Choroid plexus epithelial cell (primary cell): ENCODE measurements around the gene IQGAP1.
"Not testable (repeated sequence)": the region's sequence is repeated elsewhere in the genome, so short reads cannot be mapped to it uniquely, and the experiment has no call there.

Experiments
- DNase-seq: peaks from one replicate; pipeline ENCODE4 v3.0.0-alpha.2; 2010; ENCODE audit warnings: low read depth
- H3K4me3 ChIP-seq: 2 replicates; pipeline ENCODE4 v1.5.1; 2011; ENCODE audit warnings: low read depth, mild to moderate bottlenecking, control low read depth, low read length, moderate library complexity
- TF ChIP-seq, protein P1 (sequence below): conservative IDR thresholded peaks from 2 replicates; pipeline ENCODE4 v1.5.1; 2011; ENCODE audit warnings: low read depth, mild to moderate bottlenecking, control low read depth, inconsistent platforms, low read length, moderate library complexity

IQGAP1 gene

DNA sequence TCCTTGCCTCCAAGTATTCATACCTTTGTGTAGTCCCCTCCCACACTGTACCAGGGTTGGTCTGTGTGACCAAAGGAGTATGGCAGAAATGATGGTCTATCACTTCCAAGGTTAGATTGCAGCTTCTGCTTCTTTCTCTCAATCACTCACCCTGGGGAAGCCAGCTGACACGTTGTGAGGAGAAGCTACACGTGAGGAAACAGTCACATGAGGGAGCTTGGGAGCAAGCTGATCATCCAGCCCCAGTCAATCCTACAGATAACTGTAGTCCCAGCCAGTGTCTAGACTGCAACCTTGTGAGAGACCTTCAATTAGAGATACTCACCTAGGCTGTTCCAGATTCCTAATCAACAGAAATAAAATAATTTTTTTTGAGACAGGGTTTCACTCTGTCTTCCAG is 42.2 kb upstream of the IQGAP1 start:
- TF ChIP-seq, protein P1, sequence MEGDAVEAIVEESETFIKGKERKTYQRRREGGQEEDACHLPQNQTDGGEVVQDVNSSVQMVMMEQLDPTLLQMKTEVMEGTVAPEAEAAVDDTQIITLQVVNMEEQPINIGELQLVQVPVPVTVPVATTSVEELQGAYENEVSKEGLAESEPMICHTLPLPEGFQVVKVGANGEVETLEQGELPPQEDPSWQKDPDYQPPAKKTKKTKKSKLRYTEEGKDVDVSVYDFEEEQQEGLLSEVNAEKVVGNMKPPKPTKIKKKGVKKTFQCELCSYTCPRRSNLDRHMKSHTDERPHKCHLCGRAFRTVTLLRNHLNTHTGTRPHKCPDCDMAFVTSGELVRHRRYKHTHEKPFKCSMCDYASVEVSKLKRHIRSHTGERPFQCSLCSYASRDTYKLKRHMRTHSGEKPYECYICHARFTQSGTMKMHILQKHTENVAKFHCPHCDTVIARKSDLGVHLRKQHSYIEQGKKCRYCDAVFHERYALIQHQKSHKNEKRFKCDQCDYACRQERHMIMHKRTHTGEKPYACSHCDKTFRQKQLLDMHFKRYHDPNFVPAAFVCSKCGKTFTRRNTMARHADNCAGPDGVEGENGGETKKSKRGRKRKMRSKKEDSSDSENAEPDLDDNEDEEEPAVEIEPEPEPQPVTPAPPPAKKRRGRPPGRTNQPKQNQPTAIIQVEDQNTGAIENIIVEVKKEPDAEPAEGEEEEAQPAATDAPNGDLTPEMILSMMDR, result no peak
- no peak for DNase-seq
- no peak overlapping the region for H3K4me3 ChIP-seq

DNA sequence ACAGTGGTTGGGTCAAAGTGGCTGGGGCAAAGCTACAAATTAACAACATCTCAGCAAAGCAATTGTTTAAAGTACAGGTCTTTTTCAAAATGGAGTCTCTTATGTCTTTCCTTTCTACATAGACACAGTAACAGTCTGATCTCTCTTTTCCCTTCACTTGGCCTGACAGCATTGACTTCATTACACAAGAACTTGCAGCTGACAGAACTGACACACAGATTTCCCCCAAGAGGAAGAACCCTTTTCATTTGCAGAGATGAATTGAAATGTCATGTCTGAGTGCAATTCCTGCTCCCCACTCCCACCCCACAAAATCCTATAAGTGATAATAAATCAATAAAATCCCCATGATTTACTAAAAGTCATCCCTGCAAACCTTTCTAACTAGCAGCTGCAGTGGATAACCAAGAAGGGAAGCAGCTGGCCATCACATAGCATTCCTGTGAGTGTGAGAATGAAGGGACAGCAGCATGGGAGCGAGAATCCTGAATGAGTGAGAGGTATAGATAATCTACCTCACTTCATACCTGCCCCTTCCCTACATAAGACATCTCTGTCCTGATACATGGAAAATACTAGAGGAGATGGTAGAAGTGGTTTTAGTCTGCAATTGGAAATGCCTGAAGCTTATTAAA is 40.5 kb upstream of the IQGAP1 start:
- H3K4me3 ChIP-seq, DNase-seq: not testable (repeated sequence)

DNA sequence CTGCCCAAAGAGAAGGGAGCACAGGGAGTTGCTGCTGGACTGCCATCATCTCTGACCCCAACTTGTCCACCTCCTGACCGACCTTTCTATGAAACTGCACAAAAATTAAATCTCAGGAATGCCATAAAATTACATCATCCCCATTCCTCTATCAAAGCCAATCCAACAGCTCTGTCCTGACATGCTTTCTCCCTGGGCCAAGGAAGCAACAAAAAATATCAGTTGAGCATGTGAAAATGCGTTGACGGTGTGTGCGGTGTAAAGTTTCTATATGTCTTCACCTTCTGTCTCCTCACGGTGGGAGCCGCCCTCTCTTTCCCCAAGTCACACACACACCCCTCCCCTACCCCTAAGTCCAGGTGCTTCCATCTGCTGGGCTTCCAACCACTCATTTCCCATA is 39.6 kb upstream of the IQGAP1 start:
- no peak for DNase-seq
- TF ChIP-seq, protein P1, result no peak
- H3K4me3 ChIP-seq, result no peak overlapping the region

DNA sequence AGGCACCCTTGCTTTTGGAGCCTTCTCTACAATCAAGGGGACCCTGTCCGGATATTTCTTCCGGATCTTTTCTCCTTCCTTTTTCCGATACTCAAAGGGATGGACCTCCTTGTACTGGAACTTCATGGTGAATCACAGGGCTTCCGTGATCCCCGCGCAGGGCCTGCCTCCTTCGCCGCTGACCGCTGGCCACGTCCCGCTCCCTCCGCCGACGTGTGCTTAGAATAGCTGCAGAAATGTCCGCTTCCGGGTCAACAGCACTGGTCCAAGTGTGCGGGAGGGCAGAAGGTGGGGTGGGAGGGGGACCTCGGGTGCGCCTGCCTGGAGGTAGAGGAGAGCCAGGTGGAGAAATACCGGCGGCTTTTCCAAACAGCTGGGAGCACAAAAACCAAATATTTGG is 39.0 kb upstream of the IQGAP1 start:
- TF ChIP-seq, protein P1, result no peak
- DNase-seq, result no peak
- H3K4me3 ChIP-seq, result no peak overlapping the region

- TF ChIP-seq, protein P1, result no peak
- DNase-seq, result no peak
- H3K4me3 ChIP-seq, result no peak overlapping the region
Observed at GRCh38 chr15:90349821-90350220, 38.2 kb upstream of the IQGAP1 start.

GRCh38 chr15:90351479-90352106 is 36.4 kb upstream of the IQGAP1 start:
- TF ChIP-seq, protein P1, result no peak
- peak overlapping the region; percentile 98 for H3K4me3 ChIP-seq
- DNase-seq, result no peak

GRCh38 chr15:90352107-90352893 is 35.7 kb upstream of the IQGAP1 start, which contains the start of gene ZNF774:
ZNF774 (plus strand) TSS chr15:90352284; CDS start chr15:90354661, 2,377 bp downstream.
- H3K4me3 ChIP-seq, result peak within 1 kb of the TSS; percentile 98
- TF ChIP-seq, protein P1, result no peak
- DNase-seq, result peak; percentile 96
